Measurements from ENCODE around the gene CTSE. TPM values are rescaled to one million over a fixed set of nuclear protein-coding genes. Genes with fewer than 3 reads are reported as not detected.

The CTSE gene
- total and polyA plus RNA-seq, 2 experiments from 2014 or later, result not detected

DNA sequence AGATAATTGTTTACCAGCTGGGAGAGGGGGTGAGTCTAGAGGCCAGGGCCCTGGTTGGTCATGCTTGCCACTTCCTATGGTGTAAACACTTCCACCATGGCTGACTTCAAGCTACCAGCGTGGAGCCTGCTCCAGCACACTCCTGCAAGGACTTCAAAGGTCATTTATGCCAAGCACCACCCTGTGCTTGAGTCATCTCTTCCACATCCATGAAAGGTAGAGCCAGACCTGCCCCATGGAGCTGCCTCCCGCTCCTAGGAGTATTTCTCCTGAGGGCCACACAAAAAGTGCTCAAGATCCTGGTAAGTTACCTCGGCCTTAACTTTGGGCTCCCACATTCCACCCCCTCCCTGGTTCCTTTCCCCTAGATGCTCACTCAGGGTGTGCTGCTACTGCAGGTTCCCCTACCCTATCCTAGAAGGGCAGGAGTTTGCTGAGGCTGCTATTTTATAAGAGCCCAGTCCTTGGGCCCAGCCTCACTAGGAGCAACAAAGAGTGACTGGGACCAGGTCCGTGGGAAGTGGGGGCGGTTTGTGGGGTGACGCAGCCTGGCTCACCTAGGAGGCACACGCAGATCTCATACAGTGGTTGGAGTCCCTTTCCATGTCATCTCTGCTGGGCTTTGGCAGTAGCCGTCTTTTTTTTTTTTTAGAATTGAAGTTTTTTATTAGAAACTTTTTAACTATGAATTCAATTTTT lies 22.9 kb downstream of the CTSE start:
- DNase-seq (ENCODE audit: low spot score), result no peak
- H3K4me2 ChIP-seq, result no peak overlapping the region

More for the DNA sequence above, 22.9 kb downstream of the CTSE start:
- H3K36me3 ChIP-seq (ENCODE audit: insufficient read depth), result no peaks in the 10 kb centered on the region
- no peak for TF ChIP-seq EZH2phosphoT487 (IDR thresholded peaks at IDR 0.05; ENCODE audit: unreplicated experiment)
- TF ChIP-seq, protein P1, sequence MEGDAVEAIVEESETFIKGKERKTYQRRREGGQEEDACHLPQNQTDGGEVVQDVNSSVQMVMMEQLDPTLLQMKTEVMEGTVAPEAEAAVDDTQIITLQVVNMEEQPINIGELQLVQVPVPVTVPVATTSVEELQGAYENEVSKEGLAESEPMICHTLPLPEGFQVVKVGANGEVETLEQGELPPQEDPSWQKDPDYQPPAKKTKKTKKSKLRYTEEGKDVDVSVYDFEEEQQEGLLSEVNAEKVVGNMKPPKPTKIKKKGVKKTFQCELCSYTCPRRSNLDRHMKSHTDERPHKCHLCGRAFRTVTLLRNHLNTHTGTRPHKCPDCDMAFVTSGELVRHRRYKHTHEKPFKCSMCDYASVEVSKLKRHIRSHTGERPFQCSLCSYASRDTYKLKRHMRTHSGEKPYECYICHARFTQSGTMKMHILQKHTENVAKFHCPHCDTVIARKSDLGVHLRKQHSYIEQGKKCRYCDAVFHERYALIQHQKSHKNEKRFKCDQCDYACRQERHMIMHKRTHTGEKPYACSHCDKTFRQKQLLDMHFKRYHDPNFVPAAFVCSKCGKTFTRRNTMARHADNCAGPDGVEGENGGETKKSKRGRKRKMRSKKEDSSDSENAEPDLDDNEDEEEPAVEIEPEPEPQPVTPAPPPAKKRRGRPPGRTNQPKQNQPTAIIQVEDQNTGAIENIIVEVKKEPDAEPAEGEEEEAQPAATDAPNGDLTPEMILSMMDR (conservative IDR thresholded peaks at IDR 0.05; ENCODE audit: low read depth in 2 of 2), result no peak
- TF ChIP-seq STAT1 (IDR thresholded peaks at IDR 0.05; ENCODE audit: unreplicated experiment), result no peak
- TF ChIP-seq CREB1 (CRISPR knock-in tag; IDR thresholded peaks at IDR 0.05; ENCODE audit: low read depth), result no peak
- no peak for TF ChIP-seq NANOG (IDR thresholded peaks at IDR 0.05; ENCODE audit: borderline replicate concordance)
- TF ChIP-seq EZH2 (IDR thresholded peaks at IDR 0.05; ENCODE audit: low read depth, unreplicated experiment), result no peak
- TF ChIP-seq, protein P2, sequence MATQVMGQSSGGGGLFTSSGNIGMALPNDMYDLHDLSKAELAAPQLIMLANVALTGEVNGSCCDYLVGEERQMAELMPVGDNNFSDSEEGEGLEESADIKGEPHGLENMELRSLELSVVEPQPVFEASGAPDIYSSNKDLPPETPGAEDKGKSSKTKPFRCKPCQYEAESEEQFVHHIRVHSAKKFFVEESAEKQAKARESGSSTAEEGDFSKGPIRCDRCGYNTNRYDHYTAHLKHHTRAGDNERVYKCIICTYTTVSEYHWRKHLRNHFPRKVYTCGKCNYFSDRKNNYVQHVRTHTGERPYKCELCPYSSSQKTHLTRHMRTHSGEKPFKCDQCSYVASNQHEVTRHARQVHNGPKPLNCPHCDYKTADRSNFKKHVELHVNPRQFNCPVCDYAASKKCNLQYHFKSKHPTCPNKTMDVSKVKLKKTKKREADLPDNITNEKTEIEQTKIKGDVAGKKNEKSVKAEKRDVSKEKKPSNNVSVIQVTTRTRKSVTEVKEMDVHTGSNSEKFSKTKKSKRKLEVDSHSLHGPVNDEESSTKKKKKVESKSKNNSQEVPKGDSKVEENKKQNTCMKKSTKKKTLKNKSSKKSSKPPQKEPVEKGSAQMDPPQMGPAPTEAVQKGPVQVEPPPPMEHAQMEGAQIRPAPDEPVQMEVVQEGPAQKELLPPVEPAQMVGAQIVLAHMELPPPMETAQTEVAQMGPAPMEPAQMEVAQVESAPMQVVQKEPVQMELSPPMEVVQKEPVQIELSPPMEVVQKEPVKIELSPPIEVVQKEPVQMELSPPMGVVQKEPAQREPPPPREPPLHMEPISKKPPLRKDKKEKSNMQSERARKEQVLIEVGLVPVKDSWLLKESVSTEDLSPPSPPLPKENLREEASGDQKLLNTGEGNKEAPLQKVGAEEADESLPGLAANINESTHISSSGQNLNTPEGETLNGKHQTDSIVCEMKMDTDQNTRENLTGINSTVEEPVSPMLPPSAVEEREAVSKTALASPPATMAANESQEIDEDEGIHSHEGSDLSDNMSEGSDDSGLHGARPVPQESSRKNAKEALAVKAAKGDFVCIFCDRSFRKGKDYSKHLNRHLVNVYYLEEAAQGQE (IDR thresholded peaks at IDR 0.05; ENCODE audit: unreplicated experiment), result no peak
- TF ChIP-seq, protein P3, sequence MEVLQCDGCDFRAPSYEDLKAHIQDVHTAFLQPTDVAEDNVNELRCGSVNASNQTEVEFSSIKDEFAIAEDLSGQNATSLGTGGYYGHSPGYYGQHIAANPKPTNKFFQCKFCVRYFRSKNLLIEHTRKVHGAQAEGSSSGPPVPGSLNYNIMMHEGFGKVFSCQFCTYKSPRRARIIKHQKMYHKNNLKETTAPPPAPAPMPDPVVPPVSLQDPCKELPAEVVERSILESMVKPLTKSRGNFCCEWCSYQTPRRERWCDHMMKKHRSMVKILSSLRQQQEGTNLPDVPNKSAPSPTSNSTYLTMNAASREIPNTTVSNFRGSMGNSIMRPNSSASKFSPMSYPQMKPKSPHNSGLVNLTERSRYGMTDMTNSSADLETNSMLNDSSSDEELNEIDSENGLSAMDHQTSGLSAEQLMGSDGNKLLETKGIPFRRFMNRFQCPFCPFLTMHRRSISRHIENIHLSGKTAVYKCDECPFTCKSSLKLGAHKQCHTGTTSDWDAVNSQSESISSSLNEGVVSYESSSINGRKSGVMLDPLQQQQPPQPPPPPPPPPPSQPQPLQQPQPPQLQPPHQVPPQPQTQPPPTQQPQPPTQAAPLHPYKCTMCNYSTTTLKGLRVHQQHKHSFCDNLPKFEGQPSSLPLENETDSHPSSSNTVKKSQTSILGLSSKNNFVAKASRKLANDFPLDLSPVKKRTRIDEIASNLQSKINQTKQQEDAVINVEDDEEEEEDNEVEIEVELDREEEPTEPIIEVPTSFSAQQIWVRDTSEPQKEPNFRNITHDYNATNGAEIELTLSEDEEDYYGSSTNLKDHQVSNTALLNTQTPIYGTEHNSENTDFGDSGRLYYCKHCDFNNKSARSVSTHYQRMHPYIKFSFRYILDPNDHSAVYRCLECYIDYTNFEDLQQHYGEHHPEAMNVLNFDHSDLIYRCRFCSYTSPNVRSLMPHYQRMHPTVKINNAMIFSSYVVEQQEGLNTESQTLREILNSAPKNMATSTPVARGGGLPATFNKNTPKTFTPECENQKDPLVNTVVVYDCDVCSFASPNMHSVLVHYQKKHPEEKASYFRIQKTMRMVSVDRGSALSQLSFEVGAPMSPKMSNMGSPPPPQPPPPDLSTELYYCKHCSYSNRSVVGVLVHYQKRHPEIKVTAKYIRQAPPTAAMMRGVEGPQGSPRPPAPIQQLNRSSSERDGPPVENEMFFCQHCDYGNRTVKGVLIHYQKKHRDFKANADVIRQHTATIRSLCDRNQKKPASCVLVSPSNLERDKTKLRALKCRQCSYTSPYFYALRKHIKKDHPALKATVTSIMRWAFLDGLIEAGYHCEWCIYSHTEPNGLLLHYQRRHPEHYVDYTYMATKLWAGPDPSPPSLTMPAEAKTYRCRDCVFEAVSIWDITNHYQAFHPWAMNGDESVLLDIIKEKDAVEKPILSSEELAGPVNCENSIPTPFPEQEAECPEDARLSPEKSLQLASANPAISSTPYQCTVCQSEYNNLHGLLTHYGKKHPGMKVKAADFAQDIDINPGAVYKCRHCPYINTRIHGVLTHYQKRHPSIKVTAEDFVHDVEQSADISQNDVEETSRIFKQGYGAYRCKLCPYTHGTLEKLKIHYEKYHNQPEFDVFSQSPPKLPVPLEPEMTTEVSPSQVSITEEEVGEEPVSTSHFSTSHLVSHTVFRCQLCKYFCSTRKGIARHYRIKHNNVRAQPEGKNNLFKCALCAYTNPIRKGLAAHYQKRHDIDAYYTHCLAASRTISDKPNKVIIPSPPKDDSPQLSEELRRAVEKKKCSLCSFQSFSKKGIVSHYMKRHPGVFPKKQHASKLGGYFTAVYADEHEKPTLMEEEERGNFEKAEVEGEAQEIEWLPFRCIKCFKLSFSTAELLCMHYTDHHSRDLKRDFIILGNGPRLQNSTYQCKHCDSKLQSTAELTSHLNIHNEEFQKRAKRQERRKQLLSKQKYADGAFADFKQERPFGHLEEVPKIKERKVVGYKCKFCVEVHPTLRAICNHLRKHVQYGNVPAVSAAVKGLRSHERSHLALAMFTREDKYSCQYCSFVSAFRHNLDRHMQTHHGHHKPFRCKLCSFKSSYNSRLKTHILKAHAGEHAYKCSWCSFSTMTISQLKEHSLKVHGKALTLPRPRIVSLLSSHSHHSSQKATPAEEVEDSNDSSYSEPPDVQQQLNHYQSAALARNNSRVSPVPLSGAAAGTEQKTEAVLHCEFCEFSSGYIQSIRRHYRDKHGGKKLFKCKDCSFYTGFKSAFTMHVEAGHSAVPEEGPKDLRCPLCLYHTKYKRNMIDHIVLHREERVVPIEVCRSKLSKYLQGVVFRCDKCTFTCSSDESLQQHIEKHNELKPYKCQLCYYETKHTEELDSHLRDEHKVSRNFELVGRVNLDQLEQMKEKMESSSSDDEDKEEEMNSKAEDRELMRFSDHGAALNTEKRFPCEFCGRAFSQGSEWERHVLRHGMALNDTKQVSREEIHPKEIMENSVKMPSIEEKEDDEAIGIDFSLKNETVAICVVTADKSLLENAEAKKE (CRISPR knock-in tag; IDR thresholded peaks at IDR 0.05), result no peak
- no peak for TF ChIP-seq JUNB (IDR thresholded peaks at IDR 0.05; ENCODE audit: unreplicated experiment)
- no peak for TF ChIP-seq ZNF114 (CRISPR knock-in tag; IDR thresholded peaks at IDR 0.05)
- TF ChIP-seq ZNF331 (CRISPR knock-in tag; IDR thresholded peaks at IDR 0.05; ENCODE audit: low read depth), result no peak
- no peak for TF ChIP-seq POLR2AphosphoS5 (IDR thresholded peaks at IDR 0.05; ENCODE audit: low read depth)
- TF ChIP-seq, protein P4, sequence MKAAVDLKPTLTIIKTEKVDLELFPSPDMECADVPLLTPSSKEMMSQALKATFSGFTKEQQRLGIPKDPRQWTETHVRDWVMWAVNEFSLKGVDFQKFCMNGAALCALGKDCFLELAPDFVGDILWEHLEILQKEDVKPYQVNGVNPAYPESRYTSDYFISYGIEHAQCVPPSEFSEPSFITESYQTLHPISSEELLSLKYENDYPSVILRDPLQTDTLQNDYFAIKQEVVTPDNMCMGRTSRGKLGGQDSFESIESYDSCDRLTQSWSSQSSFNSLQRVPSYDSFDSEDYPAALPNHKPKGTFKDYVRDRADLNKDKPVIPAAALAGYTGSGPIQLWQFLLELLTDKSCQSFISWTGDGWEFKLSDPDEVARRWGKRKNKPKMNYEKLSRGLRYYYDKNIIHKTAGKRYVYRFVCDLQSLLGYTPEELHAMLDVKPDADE (IDR thresholded peaks at IDR 0.05), result no peak
- H3K27me3 ChIP-seq (ENCODE audit: insufficient read depth), result peaks cover 16% of the 10 kb centered on the region; the same call in 1 of the 2 replicates
- H3K4me1 ChIP-seq (ENCODE audit: insufficient read depth), result peaks cover 14% of the 10 kb centered on the region; the same call in 1 of the 2 replicates
- 0 out of 2 replicates have a peak, but pooled peaks cover 5% of the 10 kb centered on the region for H3K9me2 ChIP-seq (ENCODE audit: insufficient read depth)
- H3K9me3 Mint-ChIP-seq, result no peaks in the 10 kb centered on the region
- H3K79me2 ChIP-seq (replicated peaks; ENCODE audit: insufficient read depth), result no peaks in the 10 kb centered on the region
- no peak overlapping the region for H3K27ac ChIP-seq (ENCODE audit: low read depth)
- no peak overlapping the region for H3K27ac Mint-ChIP-seq
- peaks cover 18% of the 10 kb centered on the region for H3K4me1 Mint-ChIP-seq
- H3K36me3 Mint-ChIP-seq (ENCODE audit: low read depth), result no peaks in the 10 kb centered on the region
- no peaks in the 10 kb centered on the region for H4K20me1 ChIP-seq (replicated peaks; ENCODE audit: insufficient read depth)
- no peak overlapping the region for H3K4me3 ChIP-seq
- H3F3A ChIP-seq (replicated peaks; ENCODE audit: low read depth), result no peaks in the 10 kb centered on the region
- H3K4me3 Mint-ChIP-seq, result no peak overlapping the region
- no peak for ATAC-seq
- H3K27me3 Mint-ChIP-seq (ENCODE audit: insufficient read depth, low read depth, poor library complexity), result peaks cover 47% of the 10 kb centered on the region
- H2AFZ ChIP-seq, result no peak overlapping the region
